H1 (cell line): Measurements from ENCODE around the gene PLEKHH2. TPM values are rescaled to one million over a fixed set of nuclear protein-coding genes. Genes with fewer than 3 reads are reported as not detected.

Experiments
- CTCF ChIA-PET: fragments of 300-600 bp; sonication (Branson Sonifier 250); formaldehyde crosslinking; loops from one replicate; lab custom pipeline; 2021; ENCODE audit not compliant: partially characterized antibody; lab: Charles Lee
- POLR2A ChIA-PET: fragments of 300-600 bp; sonication (Branson Sonifier 250); formaldehyde crosslinking; loops from one replicate; lab custom pipeline; 2021; ENCODE audit warnings: inconsistent platforms; ENCODE audit not compliant: partially characterized antibody; lab: Charles Lee
- DNase-seq, 2 experiments: peaks; one replicate each; pipeline versions ENCODE4 v3.0.0 to v3.0.0-alpha.2; 2010 to 2022; ENCODE audit warnings: low spot score in 2 of 2, low read depth in 1 of 2, mixed read lengths in 1 of 2
- FAIRE-seq: peaks from 2 replicates; lab custom pipeline; 2011; peaks lifted over from hg19 to GRCh38; lab: Jason Lieb, UNC
- H2AFZ ChIP-seq: 2 replicates; pipeline ENCODE4 v1.8.1; 2012; ENCODE audit warnings: low read length, inconsistent platforms
- H2AK5ac ChIP-seq: 2 replicates; pipeline ENCODE4 v1.6.1; 2013; ENCODE audit warnings: low read depth, low read length
- H2BK120ac ChIP-seq: replicated peaks from 2 replicates; pipeline ENCODE3; 2013; ENCODE audit warnings: low read depth, low read length, inconsistent platforms
- H2BK12ac ChIP-seq: 2 replicates; pipeline ENCODE4 v1.6.1; 2013; ENCODE audit warnings: low read depth, low read length
- H2BK15ac ChIP-seq: 2 replicates; pipeline ENCODE4 v1.6.1; 2013; ENCODE audit warnings: low read length
- H2BK20ac ChIP-seq: 2 replicates; pipeline ENCODE4 v1.6.1; 2013; ENCODE audit warnings: low read length
- H2BK5ac ChIP-seq: 2 replicates; pipeline ENCODE4 v1.6.1; 2013; ENCODE audit warnings: low read depth, low read length
- H3K14ac ChIP-seq: 2 replicates; pipeline ENCODE4 v1.6.1; 2013; ENCODE audit warnings: inconsistent platforms; ENCODE audit not compliant: insufficient read length
- H3K18ac ChIP-seq: 2 replicates; pipeline ENCODE4 v1.6.1; 2013; ENCODE audit warnings: low read length; ENCODE audit errors: extremely low read depth
- H3K23ac ChIP-seq: 2 replicates; pipeline ENCODE4 v1.6.1; 2013; ENCODE audit warnings: inconsistent platforms; ENCODE audit not compliant: insufficient read length
- H3K23me2 ChIP-seq: 2 replicates; pipeline ENCODE4 v1.6.1; 2013; ENCODE audit warnings: low read depth, low read length
- H3K27ac ChIP-seq: 2 replicates; pipeline ENCODE4 v1.6.1; 2011; ENCODE audit warnings: low read depth, low read length, inconsistent platforms
- H3K27me3 ChIP-seq, 4 experiments: replicated peaks in 1 of 4; 1 replicate in 1 of 4; 2 replicates in 3 of 4; pipeline versions ENCODE4 v1.6.1 to v1.8.1; 2011 to 2013; ENCODE audit warnings: low read length in 3 of 4, mild to moderate bottlenecking in 3 of 4, inconsistent platforms in 2 of 4, mixed read lengths in 2 of 4, moderate library complexity in 1 of 4; ENCODE audit not compliant: control insufficient read depth in 3 of 4, insufficient read depth in 3 of 4; ENCODE audit errors: extremely low read depth in 1 of 4
- H3K36me3 ChIP-seq, 4 experiments: 2 replicates each; pipeline versions ENCODE4 v1.6.1 to v1.8.1; 2011 to 2013; ENCODE audit warnings: mild to moderate bottlenecking in 4 of 4, low read length in 3 of 4, moderate library complexity in 2 of 4, control low read depth in 1 of 4, inconsistent platforms in 1 of 4; ENCODE audit not compliant: insufficient read depth in 4 of 4, control insufficient read depth in 2 of 4
- H3K4ac ChIP-seq: replicated peaks from 2 replicates; pipeline ENCODE3; 2013; ENCODE audit warnings: low read length, low read depth, mixed read lengths, inconsistent platforms; ENCODE audit not compliant: insufficient read length
- H3K4me1 ChIP-seq, 4 experiments: replicated peaks in 1 of 4; 1 replicate in 1 of 4; 2 replicates in 3 of 4; pipeline versions ENCODE4 v1.6.1 to v1.8.1; 2011 to 2013; ENCODE audit warnings: low read length in 3 of 4, inconsistent platforms in 2 of 4, mixed read lengths in 1 of 4; ENCODE audit not compliant: insufficient read depth in 4 of 4, control insufficient read depth in 3 of 4
- H3K4me2 ChIP-seq, 2 experiments: 2 replicates each; pipeline versions ENCODE4 v1.6.1 to v1.8.1; 2011 to 2013; ENCODE audit warnings: low read depth in 2 of 2, low read length in 2 of 2, control low read depth in 1 of 2, inconsistent platforms in 1 of 2, mild to moderate bottlenecking in 1 of 2; ENCODE audit not compliant: insufficient read depth in 1 of 2
- H3K4me3 ChIP-seq, 4 experiments: fragments of 200-600, 300-600 bp in 1 of 4; sonication (generic), shearing (Covaris generic), sonication (Bioruptor Twin) in 1 of 4; 2 replicates each; pipeline versions ENCODE4 v1.5.1 to v1.8.1; 2011 to 2016; ENCODE audit warnings: low read length in 4 of 4, low read depth in 3 of 4, control low read depth in 2 of 4, inconsistent platforms in 2 of 4, mild to moderate bottlenecking in 2 of 4, mixed read lengths in 1 of 4, moderate library complexity in 1 of 4; ENCODE audit not compliant: insufficient read depth in 2 of 4; ENCODE audit errors: extremely low read depth in 1 of 4
- H3K56ac ChIP-seq: replicated peaks from 2 replicates; pipeline ENCODE3; 2013; ENCODE audit warnings: low read depth, mild to moderate bottlenecking, mixed read lengths, low read length, inconsistent platforms; ENCODE audit not compliant: insufficient read length
- H3K79me1 ChIP-seq: 2 replicates; pipeline ENCODE4 v1.6.1; 2013; ENCODE audit warnings: low read depth, low read length, control low read depth
- H3K79me2 ChIP-seq, 2 experiments: 2 replicates each; pipeline versions ENCODE4 v1.6.1 to v1.8.1; 2012 to 2013; ENCODE audit warnings: low read length in 2 of 2, mild to moderate bottlenecking in 2 of 2, inconsistent platforms in 1 of 2; ENCODE audit not compliant: insufficient read depth in 2 of 2, control insufficient read depth in 1 of 2
- H3K9ac ChIP-seq, 4 experiments: replicated peaks in 1 of 4; 1 replicate in 1 of 4; 2 replicates in 3 of 4; pipeline versions ENCODE4 v1.6.1 to v1.8.1; 2011 to 2013; ENCODE audit warnings: low read depth in 3 of 4, low read length in 3 of 4, control low read depth in 2 of 4, mild to moderate bottlenecking in 2 of 4, moderate library complexity in 2 of 4, inconsistent platforms in 1 of 4; ENCODE audit errors: extremely low read depth in 1 of 4
- H3K9me3 ChIP-seq, 2 experiments: 2 replicates each; pipeline versions ENCODE4 v1.6.1 to v1.8.1; 2012 to 2013; ENCODE audit warnings: mild to moderate bottlenecking in 2 of 2, moderate library complexity in 2 of 2, control low read depth in 1 of 2, inconsistent platforms in 1 of 2, low read depth in 1 of 2, low read length in 1 of 2, mixed read lengths in 1 of 2; ENCODE audit not compliant: insufficient read depth in 2 of 2
- H4K20me1 ChIP-seq, 2 experiments: replicated peaks in 1 of 2; 2 replicates each; pipeline versions ENCODE3 to v1.8.1; 2011 to 2013; ENCODE audit warnings: inconsistent platforms in 2 of 2, low read length in 2 of 2, mild to moderate bottlenecking in 1 of 2; ENCODE audit not compliant: insufficient read depth in 2 of 2, control insufficient read depth in 1 of 2
- H4K5ac ChIP-seq: 2 replicates; pipeline ENCODE4 v1.6.1; 2013; ENCODE audit warnings: low read length, low read depth, mixed read lengths, inconsistent platforms; ENCODE audit not compliant: insufficient read length
- H4K8ac ChIP-seq: 2 replicates; pipeline ENCODE4 v1.8.0; 2013; ENCODE audit warnings: mild to moderate bottlenecking, moderate library complexity, low read length, inconsistent platforms; ENCODE audit not compliant: insufficient read depth; ENCODE audit errors: extremely low read depth
- H4K91ac ChIP-seq: replicated peaks from 2 replicates; pipeline ENCODE3; 2013; ENCODE audit warnings: low read length, mixed read lengths, inconsistent platforms; ENCODE audit not compliant: insufficient read length
- CHD1 ChIP-seq: IDR thresholded peaks from 2 replicates; pipeline ENCODE4 v1.6.1; 2012; ENCODE audit warnings: low read depth, low read length, improper control_type of control experiment
- RFX5 ChIP-seq: IDR thresholded peaks from 2 replicates; pipeline ENCODE4 v1.6.1; 2011; ENCODE audit warnings: low read depth, low read length, improper control_type of control experiment, borderline replicate concordance
- WGBS, 2 experiments: shearing (Covaris generic) in 1 of 2; methylation state at CpG; one replicate each; pipeline versions ENCODE4 v1.1.6 to v1.1.7; 2013 to 2015; ENCODE audit warnings: low lambda C conversion rate in 2 of 2, mixed read lengths in 2 of 2, inconsistent platforms in 1 of 2, low coverage in 1 of 2, missing lambda C conversion rate in 1 of 2; ENCODE audit not compliant: insufficient replicate concordance in 2 of 2, insufficient coverage in 1 of 2, insufficient read length in 1 of 2; ENCODE audit errors: extremely low coverage in 1 of 2, missing lambda C conversion rate in 1 of 2; 5-methylcytosine and 5-hydroxymethylcytosine counted together
- polyA plus RNA-seq, 7 experiments: library from polyadenylated mRNA; depleted of rRNA in 3 of 7; stranded (reverse) in 5 of 7; unstranded in 2 of 7; fragments of >200 nt in 5 of 7; fragments of 200-250 nt in 2 of 7; gene quantifications; 1 replicate in 5 of 7; 2 replicates in 1 of 7; 4 replicates in 1 of 7; pipeline versions ENCODE4 v1.2.1 to v1.2.3, GENCODE V29; 2011 to 2013; ENCODE audit warnings: missing spikeins in 2 of 7, mixed read lengths in 2 of 7
- total RNA-seq: library from RNA; stranded (reverse); fragmentation: NEBNext Ultra II Directional; extraction: Animal tissue kit (Norgen Biotek cat#: 25700); gene quantifications from 2 replicates; pipeline ENCODE4 v1.2.1, GENCODE V29; 2021
- TF ChIP-seq, protein P1 (sequence below): IDR thresholded peaks from 2 replicates; pipeline ENCODE4 v1.6.1; 2012; ENCODE audit warnings: low read length, inconsistent platforms

The PLEKHH2 gene
- total and polyA plus RNA-seq, 2 of the 8 experiments (the other 6 are each of a cell fraction or from before 2014, with no cell fraction given), result 2.2 to 5.0 TPM

- Histone ChIP-seq H3K23me2 (no peaks in the 10 kb centered on the region), H4K20me1 (no peaks in the 10 kb centered on the region), H4K8ac (peak overlapping the region; percentile 51; the same call in 1 of the 2 replicates), H2BK120ac (no peak overlapping the region), H2BK20ac (no peak overlapping the region), H2AK5ac (no peak overlapping the region), H3K23ac (no peak overlapping the region), H3K4ac (no peak overlapping the region), H3K36me3 (no peaks in the 10 kb centered on the region; a peak in 1 of 8 replicates), H3K27ac (no peak overlapping the region), H3K14ac (no peak overlapping the region), H3K4me2 (peak overlapping the region; percentile 40 to 47; a peak in 3 of 4 replicates), H2BK5ac (no peak overlapping the region), H3K18ac (no peak overlapping the region), H3K56ac (no peak overlapping the region), H2AFZ (peak overlapping the region; percentile 45; the same call in 1 of the 2 replicates), H3K79me2 (no peaks in the 10 kb centered on the region), H3K79me1 (no peaks in the 10 kb centered on the region), H3K4me3 (peak overlapping the region in 3 of 4 experiments; percentile 2 to 48 (median 15); a peak in 4 of 8 replicates), H3K9me3 (peaks cover 3 to 12% of the 10 kb centered on the region in 2 experiments; a peak in 1 of 4 replicates), H3K27me3 (no peaks in the 10 kb centered on the region), H2BK15ac (no peak overlapping the region), H3K9ac (peak overlapping the region in 1 of 4 experiments; percentile 8; a peak in 1 of 7 replicates), H2BK12ac (no peak overlapping the region), H4K91ac (no peak overlapping the region), H4K5ac (no peak overlapping the region), H3K4me1 (no peaks in the 10 kb centered on the region)
- CTCF ChIA-PET, result no interaction called here
- DNase-seq (no peak), FAIRE-seq (no peak)
- POLR2A ChIA-PET, result no interaction called here
- TF ChIP-seq RFX5 (no peak), CHD1 (no peak)
- TF ChIP-seq, protein P1, sequence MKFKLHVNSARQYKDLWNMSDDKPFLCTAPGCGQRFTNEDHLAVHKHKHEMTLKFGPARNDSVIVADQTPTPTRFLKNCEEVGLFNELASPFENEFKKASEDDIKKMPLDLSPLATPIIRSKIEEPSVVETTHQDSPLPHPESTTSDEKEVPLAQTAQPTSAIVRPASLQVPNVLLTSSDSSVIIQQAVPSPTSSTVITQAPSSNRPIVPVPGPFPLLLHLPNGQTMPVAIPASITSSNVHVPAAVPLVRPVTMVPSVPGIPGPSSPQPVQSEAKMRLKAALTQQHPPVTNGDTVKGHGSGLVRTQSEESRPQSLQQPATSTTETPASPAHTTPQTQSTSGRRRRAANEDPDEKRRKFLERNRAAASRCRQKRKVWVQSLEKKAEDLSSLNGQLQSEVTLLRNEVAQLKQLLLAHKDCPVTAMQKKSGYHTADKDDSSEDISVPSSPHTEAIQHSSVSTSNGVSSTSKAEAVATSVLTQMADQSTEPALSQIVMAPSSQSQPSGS, result no peak
- WGBS, 2 experiments, result 86% methylated on average over 14 of the region's 14 CpGs; no CpG with 5 or more reads in 1 of the 2 experiments
Measured at GRCh38 chr2:43675646-43676321, 38.7 kb downstream of the PLEKHH2 start.
